Right ventricle myocardium inferior (tissue), 1 donor: ENCODE data around the gene SLC9A7. TPM values are rescaled to one million over a fixed set of nuclear protein-coding genes. Genes with fewer than 3 reads are reported as not detected.
A peak's percentile ranks its signal among the peaks of the same experiment; 100 is the strongest.
"Not testable (repeated sequence)": the region's sequence is repeated elsewhere in the genome, so short reads cannot be mapped to it uniquely, and the experiment has no call there.

Experiments used
- ATAC-seq: fragments of 200-7000 bp; cut with Tn5 transposase; one replicate; pipeline ENCODE4 v1.9.1; 2020; ENCODE audit warnings: mild to moderate bottlenecking, moderate library complexity
- DNase-seq: peaks from one replicate; pipeline ENCODE4 v3.0.0; 2021; ENCODE audit errors: missing footprints
- intact Hi-C: fragments of 100-400 bp; cut with DNase I; formaldehyde crosslinking; loops from one replicate; pipeline ENCODE4 v1.11.0; 2022
- long read RNA-seq: library from polyadenylated mRNA; unstranded; transcript quantifications from one replicate; pipeline ENCODE4 v2.0.0, GENCODE V29; 2021
- total RNA-seq: library from RNA; stranded (reverse); fragmentation: NEBNext Ultra II Directional; extraction: Animal tissue kit (Norgen Biotek cat#: 25700); gene quantifications from one replicate; pipeline ENCODE4 v1.2.1, GENCODE V29; 2021
- donor health status: DM: no; HTN: yes; CAD: no; lungs with severe emphysema.

Gene SLC9A7
- 2.5 TPM for total RNA-seq
- long read RNA-seq, full-length matches to known transcripts = 1 of 5 reads
- long read RNA-seq, partial matches to known transcripts = 0 of 5 reads
- long read RNA-seq, other reads (novel, unspliced or antisense) = 4 of 5 reads

- intact Hi-C loops = loop anchor here (1.0 to 10.0 kb wide), 2 partner anchors 37 to 336 kb away; no protein-coding TSS in a partner anchor
- ATAC-seq = peak; percentile 85
- DNase-seq = peak; percentile 88
Measured at GRCh38 chrX:46758956-46759644, at the start of gene SLC9A7. Gene SLC9A7, minus strand, starts transcription at chrX:46759118. Its CDS starts 89 bp downstream, at chrX:46759029.

- DNase-seq (no peak), ATAC-seq (no peak)
Measured at GRCh38 chrX:46805270-46805669, 46.4 kb upstream of the SLC9A7 start.

GRCh38 chrX:46803140-46803539 lies 44.2 kb upstream of the SLC9A7 start:
- DNase-seq = no peak
- ATAC-seq = no peak
- intact Hi-C loops = no loop called here

More at GRCh38 chrX:46805270-46805669, 46.4 kb upstream of the SLC9A7 start:
- intact Hi-C loops = no loop called here

DNA sequence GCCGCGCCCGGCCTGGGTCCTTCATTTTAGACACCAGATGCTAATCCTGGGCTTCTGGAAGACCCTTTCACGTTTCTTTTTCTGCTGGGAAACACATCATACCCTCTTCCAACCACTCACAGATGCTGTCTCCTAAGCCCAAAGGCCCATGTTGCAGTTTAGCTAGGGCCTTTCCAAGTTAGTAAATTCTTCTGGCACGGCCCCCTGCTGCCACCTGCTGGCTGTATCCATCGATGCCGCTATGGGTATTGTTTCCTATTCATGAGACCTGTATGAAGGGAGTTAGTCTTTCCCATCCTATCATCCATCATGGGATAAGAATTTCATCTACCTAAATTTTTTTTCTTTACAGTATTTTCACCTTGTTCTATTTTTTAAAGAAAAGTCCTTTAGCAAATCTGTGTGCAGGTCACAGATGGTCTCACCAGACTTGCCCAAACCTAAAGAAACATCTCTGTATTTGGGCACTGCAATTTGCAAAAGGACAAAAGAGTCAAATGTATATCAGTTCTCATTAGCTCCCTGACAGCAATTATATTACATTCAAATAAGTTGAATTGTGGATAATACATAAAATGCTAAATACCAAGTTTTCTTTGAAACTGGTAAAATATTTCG lies 37.8 kb upstream of the SLC9A7 start:
- intact Hi-C loops = loop anchor here (1.0 kb wide), 1 partner anchor 37 kb away; the partner anchor contains the start of gene SLC9A7
- DNase-seq (peak; percentile 82), ATAC-seq (peak; percentile 68)

DNA sequence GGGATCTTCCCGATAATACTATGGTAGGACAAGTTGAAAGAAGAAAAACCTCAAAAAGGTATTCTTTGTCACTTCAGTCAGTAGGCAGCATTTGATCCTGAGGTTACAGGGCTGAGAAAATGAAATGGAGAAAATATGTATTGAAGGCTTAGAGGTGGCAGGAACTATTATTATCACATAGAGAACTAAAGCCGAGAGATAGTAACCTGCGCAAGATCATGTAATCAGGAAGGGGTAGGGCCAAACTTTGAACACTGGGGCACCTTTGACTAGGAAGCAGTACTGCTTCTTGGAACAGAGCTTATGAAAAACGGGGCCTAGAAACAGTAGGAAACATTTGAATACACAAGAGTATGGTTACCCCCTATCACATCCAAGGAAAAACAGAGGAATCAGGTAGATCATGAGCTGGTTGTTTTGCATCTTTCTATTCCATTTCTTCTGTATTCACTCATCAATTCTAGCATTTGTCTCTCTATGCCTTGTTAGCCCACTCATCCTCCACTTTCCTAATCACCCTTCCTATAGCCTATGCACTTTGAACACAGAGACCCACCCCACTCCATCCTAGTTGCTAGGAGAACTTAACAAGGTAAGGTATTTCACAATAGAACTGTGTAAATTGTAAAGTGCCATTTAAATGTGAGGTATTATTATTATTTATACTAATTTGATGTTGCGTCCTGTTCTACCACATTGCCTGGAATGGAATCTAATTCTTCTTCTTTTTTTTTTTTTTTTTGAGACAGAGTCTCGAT lies 34.6 kb upstream of the SLC9A7 start:
- ATAC-seq (no peak), DNase-seq (no peak)
- intact Hi-C loops = no loop called here

GRCh38 chrX:46792810-46793188 lies 33.9 kb upstream of the SLC9A7 start:
- no peak for ATAC-seq
- no peak for DNase-seq
- intact Hi-C loops = no loop called here

DNA sequence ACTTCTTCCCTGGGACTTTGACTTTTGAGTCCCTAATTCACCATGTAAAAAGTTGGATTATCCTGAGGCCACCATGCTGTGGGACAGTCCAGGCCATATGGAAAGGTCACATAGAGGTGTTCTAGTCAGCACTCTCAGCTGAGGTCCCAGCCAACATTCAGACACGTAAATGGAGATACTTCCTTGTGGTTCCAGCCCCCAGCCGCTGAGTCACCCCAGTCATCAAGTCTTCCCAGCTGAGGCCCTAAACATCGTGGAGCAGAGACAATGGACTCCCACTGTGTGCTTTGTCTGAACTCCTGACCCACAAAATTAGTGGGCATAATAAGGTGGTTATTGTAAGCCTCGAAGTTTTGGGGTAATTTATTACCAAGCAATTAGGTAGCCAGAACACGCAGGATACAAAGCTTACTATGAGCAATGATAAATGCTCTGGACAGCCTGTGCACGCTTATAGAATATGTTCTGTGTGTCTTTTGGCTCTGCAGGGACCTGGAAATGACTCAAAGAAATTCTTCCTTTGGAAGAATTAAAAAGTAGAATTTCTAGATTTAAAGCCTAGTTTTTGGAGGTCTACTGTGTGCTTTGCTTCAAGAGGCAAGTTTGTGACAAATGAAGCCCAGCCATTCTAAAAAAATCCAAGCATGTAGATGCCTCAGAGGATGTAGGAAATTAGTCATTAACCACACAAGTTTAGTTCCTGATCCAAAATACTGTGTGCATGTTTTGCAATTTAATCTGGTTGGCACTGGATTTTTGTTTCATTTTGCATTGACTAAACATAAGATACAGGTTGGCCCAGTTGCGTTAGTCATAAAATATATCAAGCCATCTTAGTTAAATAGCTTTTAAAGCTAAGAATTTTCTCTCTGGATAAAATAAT lies 33.2 kb upstream of the SLC9A7 start:
- intact Hi-C loops = no loop called here
- ATAC-seq = no peak
- no peak for DNase-seq

GRCh38 chrX:46788902-46789301 lies 30.0 kb upstream of the SLC9A7 start:
- intact Hi-C loops = no loop called here
- DNase-seq (no peak), ATAC-seq (no peak)

- DNase-seq, intact Hi-C loops, ATAC-seq: not testable (repeated sequence)
Measured at GRCh38 chrX:46784437-46784836, 25.5 kb upstream of the SLC9A7 start.

DNA sequence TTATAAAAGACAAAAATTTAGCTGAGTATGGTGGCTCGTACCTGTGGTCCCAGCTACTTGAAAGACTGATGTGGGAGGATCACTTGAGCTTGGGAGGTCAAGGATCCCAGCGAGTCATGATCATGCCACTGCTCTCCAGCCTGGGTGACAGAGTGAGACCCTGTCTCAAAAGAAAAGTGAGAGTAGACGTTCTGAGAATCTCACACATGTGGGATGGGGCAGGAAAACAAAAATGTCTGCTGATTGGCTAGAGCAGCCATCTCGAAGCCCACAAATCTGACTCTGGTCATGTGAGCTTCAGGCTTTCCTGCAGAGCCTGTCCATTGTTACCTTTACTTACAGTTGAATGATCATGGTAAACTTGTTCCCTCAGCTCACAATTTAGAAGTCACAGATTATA lies 23.1 kb upstream of the SLC9A7 start:
- intact Hi-C loops = no loop called here
- DNase-seq = no peak
- ATAC-seq = no peak

DNA sequence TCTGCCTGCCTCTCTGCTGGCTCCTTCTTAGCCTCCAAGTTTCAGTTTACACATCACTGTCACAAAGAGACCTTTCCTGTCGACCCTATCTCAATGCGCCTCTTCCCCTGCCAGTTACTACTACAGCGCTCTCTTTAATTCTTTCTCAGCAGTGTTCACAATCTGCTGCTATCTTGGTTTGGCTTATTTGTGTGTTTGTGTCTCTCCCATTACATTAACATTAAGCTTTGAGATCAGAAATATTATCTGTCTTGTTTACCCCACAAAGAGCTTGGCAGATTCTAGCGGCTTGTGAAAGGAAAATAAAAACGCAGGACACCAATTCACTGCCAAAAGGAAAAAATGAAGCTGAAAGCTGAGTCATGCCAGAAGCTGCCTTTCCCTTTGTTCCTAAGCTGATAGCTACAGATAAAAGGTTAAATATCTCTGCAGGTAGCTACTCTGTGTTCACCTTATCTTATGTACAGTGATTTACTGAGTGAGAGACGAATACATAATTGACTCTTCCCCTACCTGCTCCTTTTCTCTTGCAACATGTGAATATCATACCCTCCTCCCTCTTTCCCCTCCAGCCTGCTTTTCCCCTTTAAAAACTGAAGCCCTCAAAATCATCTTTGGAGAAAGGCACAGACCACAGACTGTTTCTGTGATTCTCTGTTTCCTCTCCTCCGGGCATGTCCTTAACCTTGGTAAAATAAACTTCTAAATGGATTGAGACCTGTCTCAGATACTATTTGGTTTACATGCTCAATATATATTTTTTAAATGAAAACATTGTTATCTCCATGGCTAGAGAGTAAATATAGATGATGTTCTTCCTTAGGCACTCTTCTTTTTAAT lies 19.3 kb upstream of the SLC9A7 start:
- DNase-seq = no peak
- intact Hi-C loops = no loop called here
- no peak for ATAC-seq

DNA sequence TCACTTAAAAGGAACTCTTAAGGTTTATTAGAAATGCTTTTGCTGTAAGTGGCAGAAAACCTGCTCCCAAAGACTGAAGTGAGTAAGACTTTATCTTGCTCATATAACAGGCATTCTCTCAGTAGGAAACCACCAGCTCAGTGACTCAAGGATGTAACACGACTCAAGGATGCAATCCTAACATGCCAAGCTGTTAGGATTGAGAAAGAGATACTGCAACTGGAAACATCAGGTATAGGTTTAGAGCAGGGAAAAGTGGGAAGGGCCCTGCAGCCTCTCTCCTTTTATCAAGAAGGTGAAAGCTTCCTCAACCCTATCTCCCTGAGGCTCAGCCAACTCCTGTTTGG lies 11.9 kb upstream of the SLC9A7 start:
- DNase-seq (no peak), ATAC-seq (no peak)
- intact Hi-C loops = no loop called here

GRCh38 chrX:46770000-46770816 lies 11.3 kb upstream of the SLC9A7 start:
- ATAC-seq = no peak
- intact Hi-C loops = no loop called here
- DNase-seq = no peak

- no peak for ATAC-seq
- intact Hi-C loops = loop anchor here (5.0 kb wide), 1 partner anchor 269 kb away; no protein-coding TSS in a partner anchor
- DNase-seq = no peak
Measured at GRCh38 chrX:46762963-46763362, 4.0 kb upstream of the SLC9A7 start.

DNA sequence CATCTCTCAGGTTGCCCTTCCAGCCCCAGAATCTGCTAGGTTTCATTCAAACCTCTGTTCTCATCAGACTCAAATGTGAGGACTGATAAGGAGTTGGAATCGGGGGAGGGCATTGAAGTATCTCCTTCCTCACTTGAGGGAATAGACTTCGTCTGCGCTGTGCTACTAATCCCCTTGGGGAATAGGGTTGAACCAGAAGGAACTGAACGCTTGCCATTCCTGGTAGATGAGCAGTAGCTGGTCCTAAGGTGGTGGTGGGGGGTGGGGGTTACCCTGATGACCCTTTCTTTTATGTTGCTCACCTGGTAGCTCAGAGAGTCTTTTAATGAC lies 692 bp upstream of the SLC9A7 start:
- intact Hi-C loops = loop anchor here (1.0 to 10.0 kb wide), 2 partner anchors 37 to 335 kb away; no protein-coding TSS in a partner anchor
- DNase-seq (no peak), ATAC-seq (no peak)

- DNase-seq (no peak), ATAC-seq (no peak)
- intact Hi-C loops = loop anchor here (10.0 kb wide), 1 partner anchor 336 kb away; no protein-coding TSS in a partner anchor
Measured at GRCh38 chrX:46758163-46758955, 559 bp downstream of the SLC9A7 start.
